NCI-H82 treated with DMSO at 0.1 percent for 48 hours (cell line): ENCODE results near the gene EDC3.
"Not testable (repeated sequence)": the region's sequence is repeated elsewhere in the genome, so short reads cannot be mapped to it uniquely, and the experiment has no call there.

ENCODE experiments used
- DNase-seq: peaks from one replicate; lab custom pipeline; 2025; ENCODE audit not compliant: unreplicated experiment; lab: John Stamatoyannopoulos, UW

Gene EDC3

GRCh38 chr15:74710319-74711094, 14.7 kb upstream of the EDC3 start:
- DNase-seq: no peak

- no peak for DNase-seq
Observed at GRCh38 chr15:74709892-74710291, 14.1 kb upstream of the EDC3 start.

DNA sequence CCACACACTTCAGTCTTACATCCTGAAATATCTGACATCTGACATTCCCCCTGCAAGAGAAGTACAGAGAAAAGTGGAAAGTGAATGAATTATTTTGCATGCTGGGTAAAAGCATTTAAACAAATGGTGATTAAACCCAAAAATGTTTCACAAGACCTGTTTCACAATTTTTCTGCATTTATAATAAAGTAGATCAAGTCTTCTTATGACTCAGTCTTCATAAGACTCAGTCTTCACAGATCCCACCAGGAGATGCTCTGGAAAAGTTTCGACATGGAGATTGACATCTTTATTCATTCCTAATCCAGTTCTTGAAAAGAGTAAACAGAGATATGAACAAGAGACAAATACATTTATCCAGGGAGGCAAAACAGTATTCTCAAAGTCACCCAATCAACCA, 13.2 kb upstream of the EDC3 start:
- no peak for DNase-seq

GRCh38 chr15:74696808-74697207, 984 bp upstream of the EDC3 start:
- no peak for DNase-seq

DNA sequence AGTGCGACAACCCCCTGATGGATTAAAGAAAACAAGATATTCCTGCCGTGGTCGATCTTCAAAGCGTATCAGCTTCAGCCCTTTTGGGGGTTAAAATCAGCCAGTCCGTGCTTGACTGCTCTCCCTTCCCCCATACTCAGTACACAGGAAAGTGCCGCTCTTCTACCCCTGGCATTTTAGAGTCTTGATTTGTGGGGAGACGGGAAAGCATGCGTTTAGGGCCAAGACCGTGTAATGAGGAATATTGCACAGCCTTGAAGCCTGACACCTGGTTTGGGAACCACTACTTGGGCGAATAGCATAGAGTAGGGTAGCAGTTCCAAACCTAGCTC, 540 bp upstream of the EDC3 start:
- no peak for DNase-seq

GRCh38 chr15:74692327-74692726, 3.5 kb downstream of the EDC3 start:
- DNase-seq: no peak

DNA sequence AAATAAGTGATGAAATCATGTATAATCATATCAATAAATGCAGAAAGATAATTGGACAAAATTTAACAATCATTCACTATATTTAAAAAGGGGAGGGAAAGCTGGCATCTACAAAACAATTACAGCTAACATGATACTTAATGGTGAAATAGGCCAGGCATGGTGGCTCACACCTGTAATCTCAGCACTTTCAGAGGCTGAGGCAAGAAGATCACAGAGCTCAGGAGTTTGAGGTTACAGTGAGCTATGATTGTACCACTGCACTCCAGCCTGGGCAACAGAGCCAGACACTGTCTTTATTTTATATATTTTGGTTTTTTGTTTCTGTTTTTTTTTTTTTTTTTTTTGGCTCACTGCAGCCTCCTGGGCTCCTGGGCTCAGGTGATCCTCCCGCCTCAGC, 12.1 kb downstream of the EDC3 start:
- DNase-seq: no peak

DNA sequence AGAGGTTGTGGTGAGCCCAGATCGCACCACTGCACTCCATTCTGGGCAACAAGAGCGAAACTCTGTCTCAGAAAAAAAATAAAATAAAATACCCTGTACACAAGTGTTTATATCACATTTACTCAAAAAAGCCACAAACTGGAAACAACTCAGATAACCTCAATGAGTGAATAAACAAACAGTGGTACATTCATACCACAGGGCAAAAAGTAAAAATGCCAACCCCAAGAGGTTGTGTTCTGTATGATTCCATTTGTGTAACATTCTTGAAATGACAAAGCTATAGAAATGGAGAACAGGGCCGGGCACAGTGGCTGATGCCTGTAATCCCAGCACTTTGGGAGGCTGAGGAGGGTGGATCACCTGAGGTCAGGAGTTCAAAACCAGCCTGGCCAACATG, 12.9 kb downstream of the EDC3 start:
- no peak for DNase-seq

GRCh38 chr15:74680456-74680855, 15.4 kb downstream of the EDC3 start:
- no peak for DNase-seq

DNA sequence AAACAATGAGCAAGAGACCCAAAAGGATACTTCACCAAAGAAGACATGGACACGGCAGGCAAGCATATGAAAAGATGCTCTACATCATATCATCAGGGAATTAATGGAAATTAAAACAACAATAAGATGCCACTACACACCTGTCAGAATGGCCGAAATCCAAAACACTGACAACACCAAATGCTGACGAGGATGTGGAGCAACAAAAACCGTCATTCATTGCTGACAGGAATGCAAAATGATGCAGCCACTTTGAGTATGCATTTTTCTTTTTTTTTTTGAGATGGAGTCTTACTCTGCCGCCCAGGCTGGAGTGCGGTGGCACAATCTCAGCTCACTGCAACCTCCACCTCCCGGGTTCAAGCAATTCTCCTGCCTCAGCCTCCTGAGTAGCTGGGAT, 19.0 kb downstream of the EDC3 start:
- DNase-seq: no peak

- no peak for DNase-seq
Observed at GRCh38 chr15:74674161-74674560, 21.7 kb downstream of the EDC3 start.

GRCh38 chr15:74669627-74670026, 26.2 kb downstream of the EDC3 start:
- DNase-seq: no peak

- no peak for DNase-seq
Observed at GRCh38 chr15:74667975-74668374, 27.8 kb downstream of the EDC3 start.

DNA sequence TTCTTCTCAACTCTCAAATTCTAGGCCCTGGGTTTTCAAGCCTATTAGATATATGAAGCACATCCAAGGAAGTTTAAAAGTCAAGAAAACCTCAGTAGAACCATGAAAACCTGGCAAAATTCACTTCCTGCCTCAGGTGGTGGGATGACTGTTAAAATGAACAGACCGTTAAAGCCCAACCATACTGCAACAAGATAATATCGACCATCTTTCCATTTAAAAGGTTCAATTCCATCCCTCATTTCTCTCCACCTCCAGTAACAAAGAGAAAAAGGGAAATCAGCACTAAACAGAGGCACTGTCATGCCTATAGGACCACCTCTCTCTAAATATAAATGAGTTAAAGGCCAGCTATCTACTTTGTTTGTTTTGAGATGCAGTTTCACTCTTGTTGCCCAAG, 31.2 kb downstream of the EDC3 start:
- no peak for DNase-seq

DNA sequence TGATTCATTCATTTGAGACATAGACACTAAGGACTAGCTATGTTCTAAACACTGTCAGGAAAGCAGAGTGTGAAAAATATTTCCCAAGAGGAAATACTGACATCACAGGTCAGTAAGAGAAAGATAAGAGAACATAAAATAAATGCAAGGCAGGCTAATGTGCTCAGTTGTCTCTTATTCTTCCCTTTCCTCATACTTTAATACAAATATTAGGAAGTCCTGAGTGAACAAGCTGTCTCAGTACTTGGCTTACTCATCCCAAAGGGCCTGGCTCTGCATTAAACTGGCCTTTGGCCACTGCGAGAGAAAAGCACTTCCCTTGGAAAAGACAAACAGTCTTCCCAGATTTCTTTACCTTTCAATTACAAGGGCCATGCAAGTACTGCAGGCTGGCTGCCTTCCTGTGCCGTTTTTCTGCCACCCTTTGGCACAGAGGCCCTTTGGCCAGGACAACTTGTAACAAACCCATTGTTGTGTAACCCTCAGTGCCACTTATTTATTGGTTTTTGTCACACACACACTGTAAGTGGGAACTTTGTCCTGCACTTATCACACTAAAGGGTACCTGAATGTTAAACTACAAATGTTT, 31.7 kb downstream of the EDC3 start:
- no peak for DNase-seq

DNA sequence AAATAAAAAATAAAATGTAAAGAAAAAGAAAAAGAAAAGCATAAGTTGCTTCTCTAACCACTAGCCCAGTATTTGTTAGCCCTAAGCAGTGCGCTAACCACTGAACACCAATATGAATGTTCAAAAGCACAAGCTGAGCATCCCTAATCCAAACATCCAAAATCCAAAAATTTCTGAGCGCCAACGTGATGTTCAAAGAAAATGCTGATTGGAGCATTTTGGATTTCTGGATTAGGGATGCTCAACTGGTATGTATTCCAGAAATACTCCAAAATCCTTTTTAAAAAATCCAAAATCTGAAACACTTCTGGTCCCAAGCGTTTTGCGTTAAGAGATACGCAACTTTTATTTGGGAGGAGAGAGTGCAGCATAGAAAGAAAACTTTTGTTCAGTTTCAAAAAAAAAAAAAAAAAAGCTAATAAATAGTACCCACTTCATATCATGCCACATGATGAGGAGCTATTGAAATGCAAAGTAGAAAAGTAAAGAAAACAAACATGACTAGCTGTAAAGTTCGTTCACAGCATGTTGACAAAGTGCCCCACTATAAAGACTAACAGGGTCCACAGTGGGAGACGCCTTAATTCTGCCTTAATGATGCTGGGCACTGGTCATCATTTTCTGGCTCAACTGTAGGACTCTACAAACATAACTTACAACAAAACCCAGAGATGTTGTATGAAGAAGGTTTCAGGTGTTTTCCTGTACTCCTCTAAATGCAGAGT, 32.4 kb downstream of the EDC3 start:
- no peak for DNase-seq

GRCh38 chr15:74662064-74662860, 33.6 kb downstream of the EDC3 start:
- no peak for DNase-seq

GRCh38 chr15:74661280-74661679, 34.5 kb downstream of the EDC3 start:
- DNase-seq: not testable (repeated sequence)

DNA sequence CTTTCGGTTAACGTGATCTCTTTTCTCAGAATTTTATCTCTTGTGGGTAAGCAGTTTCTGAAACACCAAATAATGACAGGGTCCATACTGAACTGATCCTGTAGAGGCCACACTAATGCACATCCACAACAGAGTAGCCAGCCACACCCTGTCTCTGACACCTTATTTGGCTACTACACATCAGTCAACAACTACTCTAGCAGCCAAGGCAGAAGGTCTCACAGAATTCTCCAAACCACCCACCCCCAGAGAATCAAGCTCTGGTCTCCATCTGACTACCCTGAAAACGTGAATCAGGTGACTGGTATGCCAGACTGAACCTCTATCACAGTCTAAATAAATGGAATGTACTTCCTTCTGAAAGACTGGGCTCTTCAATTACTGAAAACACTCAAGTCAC, 38.0 kb downstream of the EDC3 start:
- no peak for DNase-seq

DNA sequence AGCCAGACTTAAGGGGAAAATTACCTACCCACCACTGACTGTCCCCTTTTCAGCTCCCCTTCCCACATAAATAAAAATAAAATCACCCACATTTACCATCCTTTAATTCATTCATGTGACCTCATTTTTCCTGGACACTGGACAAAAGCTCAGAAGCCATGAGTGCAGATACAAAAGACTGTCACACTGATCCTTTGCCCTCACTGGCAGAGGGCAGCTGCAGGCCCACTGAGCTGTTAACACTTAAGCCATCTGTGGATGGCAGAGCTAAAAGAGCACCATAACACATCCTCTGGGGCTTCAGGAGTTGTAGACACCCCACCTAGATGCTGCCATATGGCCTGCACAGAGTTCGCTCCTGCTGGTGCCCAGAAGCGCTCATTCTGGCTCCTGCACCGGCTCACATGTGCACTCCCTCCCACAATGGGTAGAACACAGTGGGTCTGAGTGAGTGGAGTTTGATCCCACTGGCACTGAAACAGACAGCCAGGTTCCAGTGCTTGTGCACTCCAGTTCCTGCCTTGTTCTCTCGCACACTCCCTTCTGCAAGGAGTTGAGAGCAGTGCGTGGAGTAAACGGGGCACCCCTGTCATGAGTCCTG, 38.8 kb downstream of the EDC3 start:
- DNase-seq: no peak

GRCh38 chr15:74655424-74655823, 40.4 kb downstream of the EDC3 start:
- DNase-seq: no peak
